HFFc6 (cell line): Measurements from ENCODE around the gene ATP9B. TPM values are rescaled to one million over a fixed set of nuclear protein-coding genes. Genes with fewer than 3 reads are reported as not detected.

Experiments used
- DNase-seq: peaks from one replicate; pipeline ENCODE4 v3.0.0-alpha.2; 2018
- H3K27ac Mint-ChIP-seq: 2 replicates; pipeline ENCODE4 v1.8.0; 2020; ENCODE audit warnings: mild to moderate bottlenecking, mixed read lengths
- H3K27me3 Mint-ChIP-seq: 2 replicates; pipeline ENCODE4 v1.8.0; 2021; ENCODE audit warnings: mild to moderate bottlenecking, moderate library complexity, mixed read lengths; ENCODE audit not compliant: insufficient read depth
- H3K36me3 Mint-ChIP-seq: 2 replicates; pipeline ENCODE4 v1.8.0; 2021; ENCODE audit warnings: low read depth, mixed read lengths
- H3K4me1 Mint-ChIP-seq: 2 replicates; pipeline ENCODE4 v1.8.0; 2020; ENCODE audit warnings: low read depth, mixed read lengths
- H3K4me3 Mint-ChIP-seq: 2 replicates; pipeline ENCODE4 v1.8.0; 2020; ENCODE audit warnings: mild to moderate bottlenecking, moderate library complexity, mixed read lengths
- H3K9me3 Mint-ChIP-seq: 2 replicates; pipeline ENCODE4 v1.8.0; 2020; ENCODE audit warnings: mild to moderate bottlenecking, mixed read lengths
- total RNA-seq, 6 experiments: library from RNA; stranded (reverse); fragmentation: NEBNext Ultra II Directional; extraction: Animal tissue kit (Norgen Biotek cat#: 25700); gene quantifications; 2 replicates in 1 of 6; 3 replicates in 5 of 6; pipeline ENCODE4 v1.2.3, GENCODE V29; 2021
- TF ChIP-seq, protein P1 (sequence below): fragments of 200-600 bp; sonication (generic); IDR thresholded peaks from 2 replicates; pipeline ENCODE4 v1.5.0; 2021; ENCODE audit warnings: antibody characterized with exemption, mild to moderate bottlenecking

The ATP9B gene
- total RNA-seq, 6 experiments from 2014 or later, result 9.0 to 11.2 (median 10.5) TPM

GRCh38 chr18:79123948-79124347, 54.8 kb downstream of the ATP9B start:
- Mint-ChIP-seq H3K27me3 (no peaks in the 10 kb centered on the region), H3K4me3 (no peak overlapping the region), H3K27ac (no peak overlapping the region), H3K36me3 (peaks cover 12% of the 10 kb centered on the region; the same call in 1 of the 2 replicates), H3K4me1 (peaks cover 7% of the 10 kb centered on the region; the same call in 1 of the 2 replicates), H3K9me3 (no peaks in the 10 kb centered on the region)
- peak; percentile 10 for DNase-seq
- TF ChIP-seq, protein P1, sequence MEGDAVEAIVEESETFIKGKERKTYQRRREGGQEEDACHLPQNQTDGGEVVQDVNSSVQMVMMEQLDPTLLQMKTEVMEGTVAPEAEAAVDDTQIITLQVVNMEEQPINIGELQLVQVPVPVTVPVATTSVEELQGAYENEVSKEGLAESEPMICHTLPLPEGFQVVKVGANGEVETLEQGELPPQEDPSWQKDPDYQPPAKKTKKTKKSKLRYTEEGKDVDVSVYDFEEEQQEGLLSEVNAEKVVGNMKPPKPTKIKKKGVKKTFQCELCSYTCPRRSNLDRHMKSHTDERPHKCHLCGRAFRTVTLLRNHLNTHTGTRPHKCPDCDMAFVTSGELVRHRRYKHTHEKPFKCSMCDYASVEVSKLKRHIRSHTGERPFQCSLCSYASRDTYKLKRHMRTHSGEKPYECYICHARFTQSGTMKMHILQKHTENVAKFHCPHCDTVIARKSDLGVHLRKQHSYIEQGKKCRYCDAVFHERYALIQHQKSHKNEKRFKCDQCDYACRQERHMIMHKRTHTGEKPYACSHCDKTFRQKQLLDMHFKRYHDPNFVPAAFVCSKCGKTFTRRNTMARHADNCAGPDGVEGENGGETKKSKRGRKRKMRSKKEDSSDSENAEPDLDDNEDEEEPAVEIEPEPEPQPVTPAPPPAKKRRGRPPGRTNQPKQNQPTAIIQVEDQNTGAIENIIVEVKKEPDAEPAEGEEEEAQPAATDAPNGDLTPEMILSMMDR, result no peak

DNA sequence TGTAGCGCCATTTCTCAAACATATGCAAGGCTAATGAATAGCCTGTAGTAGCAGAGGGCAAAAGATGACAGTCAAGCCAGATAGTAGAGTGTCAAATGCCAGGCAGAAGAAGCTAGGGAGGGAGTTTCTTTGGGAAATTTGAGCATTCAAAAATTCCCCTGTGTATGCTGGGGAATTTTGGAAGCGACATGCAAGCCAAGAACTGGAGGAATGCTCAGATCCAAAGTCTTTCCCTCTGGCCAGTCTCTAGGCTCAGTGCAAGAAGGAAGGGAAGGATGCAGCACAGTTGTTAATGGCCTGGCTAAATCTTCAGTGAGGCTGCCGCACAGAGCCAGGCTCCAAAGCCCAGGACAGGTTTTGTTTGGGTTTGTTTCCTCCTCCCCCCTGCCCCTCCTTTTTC, 59.9 kb downstream of the ATP9B start:
- Mint-ChIP-seq H3K27ac (no peak overlapping the region), H3K36me3 (peaks cover 20% of the 10 kb centered on the region), H3K27me3 (no peaks in the 10 kb centered on the region), H3K9me3 (no peaks in the 10 kb centered on the region), H3K4me3 (no peak overlapping the region), H3K4me1 (peaks cover under 1% of the 10 kb centered on the region; the same call in 1 of the 2 replicates)
- DNase-seq, result no peak
- TF ChIP-seq, protein P1, result no peak

- no peak for DNase-seq
- H3K4me3 Mint-ChIP-seq, result no peak overlapping the region
- TF ChIP-seq, protein P1, result no peak
- H3K9me3 Mint-ChIP-seq, result no peaks in the 10 kb centered on the region
- peaks cover 14% of the 10 kb centered on the region for H3K36me3 Mint-ChIP-seq
- no peaks in the 10 kb centered on the region for H3K4me1 Mint-ChIP-seq
- no peaks in the 10 kb centered on the region for H3K27me3 Mint-ChIP-seq
- H3K27ac Mint-ChIP-seq, result no peak overlapping the region
Observed at GRCh38 chr18:79133724-79134123, 64.5 kb downstream of the ATP9B start.

GRCh38 chr18:79135924-79136323, 66.7 kb downstream of the ATP9B start:
- H3K4me1 Mint-ChIP-seq, result no peaks in the 10 kb centered on the region
- no peaks in the 10 kb centered on the region for H3K9me3 Mint-ChIP-seq
- no peak for DNase-seq
- TF ChIP-seq, protein P1, result no peak
- H3K4me3 Mint-ChIP-seq, result no peak overlapping the region
- 0 out of 2 replicates have a peak, but pooled peaks cover 4% of the 10 kb centered on the region for H3K36me3 Mint-ChIP-seq
- no peak overlapping the region for H3K27ac Mint-ChIP-seq
- no peaks in the 10 kb centered on the region; the same call in 1 of the 2 replicates for H3K27me3 Mint-ChIP-seq

DNA sequence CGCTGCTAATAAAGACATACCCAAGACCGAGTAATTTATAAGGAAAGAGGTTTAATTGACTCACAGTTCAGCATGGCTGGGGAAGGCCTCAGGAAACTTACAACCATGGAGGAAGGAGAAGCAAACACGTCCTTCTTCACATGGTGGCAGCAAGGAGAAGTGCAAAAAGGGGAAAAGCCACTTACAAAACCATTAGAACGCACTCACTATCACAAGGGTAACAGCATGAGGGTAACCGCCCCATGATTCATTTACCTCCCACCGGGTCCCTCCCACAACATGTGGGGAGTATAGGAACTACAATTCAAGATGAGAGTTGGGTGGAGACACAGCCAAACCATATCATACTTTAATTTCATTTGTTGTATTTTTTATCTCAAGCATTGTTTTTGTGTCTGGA, 67.5 kb downstream of the ATP9B start:
- TF ChIP-seq, protein P1, result no peak; the same call in 1 of the 2 replicates
- no peak overlapping the region for H3K27ac Mint-ChIP-seq
- H3K36me3 Mint-ChIP-seq, result 0 out of 2 replicates have a peak, but pooled peaks cover 4% of the 10 kb centered on the region
- no peak for DNase-seq
- no peaks in the 10 kb centered on the region for H3K9me3 Mint-ChIP-seq
- no peaks in the 10 kb centered on the region for H3K4me1 Mint-ChIP-seq
- no peaks in the 10 kb centered on the region; the same call in 1 of the 2 replicates for H3K27me3 Mint-ChIP-seq
- H3K4me3 Mint-ChIP-seq, result no peak overlapping the region

GRCh38 chr18:79139206-79139605, 70.0 kb downstream of the ATP9B start:
- no peak overlapping the region for H3K27ac Mint-ChIP-seq
- TF ChIP-seq, protein P1, result no peak
- DNase-seq, result no peak
- H3K4me3 Mint-ChIP-seq, result no peak overlapping the region
- H3K27me3 Mint-ChIP-seq, result no peaks in the 10 kb centered on the region; the same call in 1 of the 2 replicates
- no peaks in the 10 kb centered on the region for H3K9me3 Mint-ChIP-seq
- no peaks in the 10 kb centered on the region for H3K4me1 Mint-ChIP-seq
- H3K36me3 Mint-ChIP-seq, result no peaks in the 10 kb centered on the region
